Caki2 (cell line): Measurements from ENCODE around the gene HERC2. TPM values are rescaled to one million over a fixed set of nuclear protein-coding genes. Genes with fewer than 3 reads are reported as not detected.
"Not testable (repeated sequence)": the region's sequence is repeated elsewhere in the genome, so short reads cannot be mapped to it uniquely, and the experiment has no call there.

Source experiments
- DNase-seq: peaks from one replicate; pipeline ENCODE4 v3.0.0-alpha.2; 2015; ENCODE audit warnings: low read depth
- in situ Hi-C: cut with HindIII; loops from 2 replicates; pipeline ENCODE4 v1.10.0; 2016; ENCODE audit warnings: low sequenced_read_pairs, low pct_unique_long_range_greater_than_20kb, mixed read lengths
- total RNA-seq: library from RNA; depleted of rRNA; stranded (reverse); fragments of >200 nt; shearing (Covaris generic); gene quantifications from 2 replicates; pipeline ENCODE4 v1.2.3, GENCODE V29; 2014; ENCODE audit warnings: low replicate concordance

HERC2 gene
- total RNA-seq, 1 experiment from 2014 or later = 33.5 TPM

DNA sequence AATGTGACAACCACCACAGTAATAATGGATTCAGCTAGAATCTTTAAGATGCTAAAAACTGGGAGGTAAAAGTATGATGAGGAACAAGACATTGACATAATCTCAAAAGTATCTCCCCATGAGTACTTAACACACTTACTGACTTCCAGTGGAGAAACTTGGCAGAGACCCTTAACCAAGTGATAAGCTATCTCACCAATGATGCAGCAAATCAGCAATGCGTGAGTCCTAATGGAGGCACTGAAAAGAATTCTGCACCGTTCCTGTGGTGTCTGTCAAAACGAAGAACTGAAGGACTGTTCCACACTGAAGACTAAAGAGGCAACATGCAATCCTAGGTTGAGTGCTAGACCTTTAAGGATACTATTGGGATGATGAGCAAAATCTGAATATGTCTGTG is 154.9 kb downstream of the HERC2 start:
- in situ Hi-C loops = no loop called here
- DNase-seq = no peak

DNA sequence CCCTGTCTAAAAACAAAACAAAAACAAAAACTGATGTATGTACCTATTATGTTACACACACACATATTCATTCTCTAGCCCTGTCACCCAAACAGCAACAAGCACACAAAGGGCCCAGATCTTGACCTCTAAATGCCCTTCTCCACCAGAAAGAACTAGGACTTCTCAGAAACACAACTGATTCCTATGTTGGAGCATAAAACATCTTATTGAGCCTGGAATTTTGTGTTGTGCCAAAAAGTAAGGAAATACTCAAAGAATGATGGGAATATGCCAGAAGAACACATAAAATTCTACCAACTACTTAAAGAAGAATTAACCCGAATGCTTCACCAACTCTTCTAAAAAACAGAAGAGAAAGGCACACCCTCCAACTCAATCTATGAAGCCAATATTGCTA is 156.2 kb downstream of the HERC2 start:
- no peak for DNase-seq
- in situ Hi-C loops = no loop called here

DNA sequence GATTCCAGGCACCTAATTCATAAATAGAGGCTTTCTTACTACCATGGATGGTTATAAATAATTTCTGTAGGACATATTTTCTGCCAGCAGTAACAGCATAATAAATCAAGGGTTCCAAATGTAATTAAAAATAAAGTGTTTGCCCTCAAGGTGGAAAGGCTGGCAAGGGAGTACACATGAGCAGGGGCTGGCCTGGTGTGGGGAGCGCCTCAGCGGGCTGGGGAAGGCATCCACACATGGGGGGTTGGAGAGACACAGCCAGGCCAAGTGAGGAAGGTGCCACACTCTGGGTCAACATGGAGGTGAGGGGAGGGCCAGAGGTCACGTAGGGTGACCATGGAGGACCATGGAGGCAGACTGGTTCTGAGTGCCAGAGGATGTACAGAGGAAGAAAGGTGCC is 157.1 kb downstream of the HERC2 start:
- no peak for DNase-seq
- in situ Hi-C loops = no loop called here

DNA sequence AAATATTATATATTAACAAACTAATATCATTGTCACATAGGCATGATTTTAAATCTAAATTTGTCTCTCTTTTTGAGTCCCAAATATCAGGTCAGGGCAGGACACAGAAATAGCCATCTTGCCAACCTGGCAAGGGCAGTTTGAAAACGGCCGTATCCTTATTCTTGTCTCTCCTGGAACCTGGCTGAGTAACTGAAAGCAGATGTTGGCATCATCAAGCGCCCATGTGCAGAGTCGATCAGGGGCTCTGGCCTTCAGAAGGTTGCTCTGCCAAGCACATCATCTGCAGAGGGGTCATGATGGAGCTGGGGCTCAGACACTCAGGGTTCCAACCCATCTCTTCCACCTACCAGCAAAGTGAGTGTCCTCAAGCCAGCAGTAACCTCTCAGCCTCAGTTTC is 167.7 kb downstream of the HERC2 start:
- no peak for DNase-seq
- in situ Hi-C loops = no loop called here

DNA sequence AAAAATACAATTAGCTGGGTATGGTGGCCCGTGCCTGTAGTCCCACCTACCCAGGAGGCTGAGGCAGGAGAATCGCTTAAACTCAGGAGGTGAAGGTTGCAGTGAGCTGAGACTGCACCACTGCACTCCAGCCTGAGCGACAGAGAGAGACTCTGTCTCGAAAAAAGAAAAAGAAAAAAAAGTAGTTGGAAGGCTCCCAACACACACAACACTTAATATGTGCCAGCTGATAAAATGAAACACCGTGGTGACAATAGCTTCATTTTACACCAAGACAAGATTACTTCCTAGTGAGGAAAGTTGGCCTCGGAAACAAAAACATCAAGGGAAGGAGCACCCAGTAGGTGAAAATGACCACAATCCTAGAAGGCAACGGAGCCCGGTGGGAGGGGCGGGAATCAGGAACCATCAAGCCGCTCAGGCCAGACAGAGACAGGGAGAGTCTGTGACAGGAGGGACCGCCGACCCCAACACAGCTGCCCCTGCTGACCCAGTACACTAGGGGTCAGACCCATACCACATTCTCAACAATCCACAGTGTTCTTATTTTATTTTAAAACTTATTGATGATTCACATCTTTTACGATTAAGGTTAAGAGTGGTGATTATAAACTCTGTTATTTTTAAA is 168.4 kb downstream of the HERC2 start:
- in situ Hi-C loops = no loop called here
- DNase-seq = peak; percentile 26

DNA sequence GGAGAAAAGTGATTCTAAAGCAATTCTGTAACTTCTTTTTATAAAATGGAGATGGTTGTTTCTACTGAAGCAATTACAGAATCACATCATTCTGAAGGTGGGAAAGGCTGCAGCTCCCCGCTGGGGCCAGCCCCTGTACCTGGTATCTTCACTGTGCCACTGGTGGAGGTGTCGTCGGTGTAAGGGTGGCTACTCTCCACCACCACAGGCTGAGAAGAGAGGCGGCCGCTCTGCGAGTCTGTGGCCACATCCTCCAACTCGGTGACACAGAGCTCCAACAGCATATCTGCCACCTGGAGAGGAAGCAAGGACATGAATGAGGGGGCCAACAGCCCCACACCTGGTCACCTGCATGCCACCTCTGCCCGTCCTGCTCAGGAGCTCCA is 169.4 kb downstream of the HERC2 start:
- in situ Hi-C loops, DNase-seq: not testable (repeated sequence)

DNA sequence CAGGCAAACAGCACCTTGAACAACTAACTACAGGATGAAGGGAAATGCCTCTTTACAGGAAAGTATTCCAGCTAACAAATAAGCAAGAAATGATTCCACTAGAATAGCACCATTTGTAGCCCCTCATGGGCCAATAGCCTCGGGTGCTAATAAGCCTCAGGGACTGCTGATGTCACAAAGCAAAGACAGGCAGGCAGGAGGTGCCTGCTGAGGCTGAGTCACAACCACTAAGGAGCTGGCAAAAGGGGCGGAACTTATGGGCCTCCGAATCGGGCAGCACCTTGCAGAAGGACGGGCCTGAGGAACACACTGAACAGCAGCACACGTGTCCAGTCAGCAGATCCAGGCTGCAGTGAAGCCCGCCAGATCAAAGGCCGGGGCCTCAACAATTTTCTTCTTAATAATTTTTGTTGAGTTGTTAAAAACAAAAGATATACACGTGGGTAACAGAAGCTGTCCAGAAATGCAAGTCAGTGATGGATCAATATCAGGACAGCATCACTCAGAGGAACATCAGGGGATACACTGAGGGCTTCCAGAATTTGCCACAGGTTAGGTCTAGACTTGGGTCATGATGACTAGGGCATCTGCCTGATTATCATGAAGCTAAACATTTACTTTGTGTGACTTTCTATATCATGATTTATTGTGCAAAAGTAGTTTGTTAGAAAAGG is 170.0 kb downstream of the HERC2 start:
- in situ Hi-C loops = not testable (repeated sequence)

DNA sequence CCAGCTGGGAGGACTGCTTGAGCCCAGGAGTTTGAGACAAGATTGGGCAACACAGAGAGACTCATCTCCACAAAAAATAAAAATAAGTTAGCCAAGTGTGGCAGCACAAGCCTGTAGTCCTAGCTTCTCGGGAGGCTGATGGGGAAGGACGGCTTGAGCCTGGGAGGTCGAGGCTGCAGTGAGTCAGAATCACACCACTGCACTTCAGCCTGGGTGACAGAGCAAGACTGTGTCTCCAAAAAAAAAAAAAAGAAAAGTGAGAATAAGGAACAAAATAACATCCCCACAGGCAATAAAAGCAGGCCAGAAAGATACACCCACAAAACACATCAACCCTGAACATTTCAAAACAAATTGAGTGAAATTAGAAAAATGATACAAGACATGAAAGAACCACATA is 174.2 kb downstream of the HERC2 start:
- peak; percentile 35 for DNase-seq
- in situ Hi-C loops = no loop called here

More for the DNA sequence above, 170.0 kb downstream of the HERC2 start:
- peak; percentile 75 for DNase-seq

DNA sequence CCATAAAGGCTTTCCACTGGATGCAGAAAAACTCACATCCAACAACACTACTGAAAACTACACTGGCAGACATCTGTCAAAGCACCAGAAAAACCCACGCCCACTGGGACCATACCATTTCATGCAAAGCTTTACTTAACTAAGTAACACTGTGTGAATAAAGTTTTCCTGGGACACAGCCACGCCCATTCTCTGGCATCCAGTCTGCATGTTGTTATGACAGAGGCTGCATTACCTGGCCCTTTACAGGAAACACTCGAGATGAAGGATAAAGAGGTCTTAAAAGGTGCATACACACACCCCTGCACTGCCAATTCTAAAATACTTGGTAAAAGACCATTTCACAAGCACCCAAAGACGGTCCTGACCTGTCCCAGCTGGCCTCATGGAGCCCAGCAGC is 176.6 kb downstream of the HERC2 start:
- DNase-seq, in situ Hi-C loops: not testable (repeated sequence)

DNA sequence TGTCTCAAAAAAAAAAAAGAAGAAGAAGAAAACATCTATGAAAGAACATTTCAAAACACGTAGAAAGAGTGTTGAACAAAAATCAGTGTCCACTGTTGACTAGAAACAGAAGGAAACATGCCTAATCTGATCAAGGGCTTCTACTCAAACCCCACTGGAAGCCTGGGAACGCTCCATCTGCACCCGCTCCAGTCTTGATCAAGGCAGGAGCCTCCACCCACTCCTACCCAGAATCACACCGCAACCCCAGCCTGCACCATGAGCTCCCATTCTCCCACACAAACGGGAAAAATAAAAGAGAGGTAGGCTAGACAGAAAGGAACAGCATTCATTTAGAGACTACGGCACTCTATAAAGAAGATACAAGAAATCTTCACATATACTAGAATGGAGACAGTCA is 181.9 kb downstream of the HERC2 start:
- DNase-seq = no peak
- in situ Hi-C loops = no loop called here

DNA sequence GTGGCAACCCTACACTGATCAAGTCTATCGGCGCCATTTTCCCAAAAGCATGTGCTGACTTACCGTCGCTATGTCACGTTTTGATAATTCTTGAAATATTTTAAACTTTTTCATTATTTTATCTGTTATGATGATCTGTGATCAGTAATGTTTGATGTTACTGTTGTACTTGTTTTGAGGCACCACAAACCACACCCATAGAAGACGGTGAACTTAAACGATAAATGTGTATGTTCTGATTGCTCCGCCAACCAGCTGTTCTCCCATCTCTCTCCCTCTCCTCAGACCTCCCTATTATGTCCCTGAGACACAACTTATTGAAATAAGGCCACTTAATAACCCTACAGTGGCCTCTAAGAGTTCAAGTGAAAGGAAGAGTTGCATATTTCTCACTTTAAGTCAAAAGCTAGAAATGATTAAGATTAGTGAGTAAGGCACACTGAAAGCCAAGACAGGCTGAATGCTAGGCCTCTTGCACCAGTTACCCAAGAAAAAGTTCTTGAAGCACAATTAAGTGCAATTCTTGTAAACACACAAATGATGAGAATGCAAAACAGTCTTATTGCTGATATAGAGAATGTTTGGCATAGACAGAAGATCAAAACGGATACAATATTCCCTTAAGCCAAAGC is 184.5 kb downstream of the HERC2 start:
- DNase-seq, in situ Hi-C loops: not testable (repeated sequence)

DNA sequence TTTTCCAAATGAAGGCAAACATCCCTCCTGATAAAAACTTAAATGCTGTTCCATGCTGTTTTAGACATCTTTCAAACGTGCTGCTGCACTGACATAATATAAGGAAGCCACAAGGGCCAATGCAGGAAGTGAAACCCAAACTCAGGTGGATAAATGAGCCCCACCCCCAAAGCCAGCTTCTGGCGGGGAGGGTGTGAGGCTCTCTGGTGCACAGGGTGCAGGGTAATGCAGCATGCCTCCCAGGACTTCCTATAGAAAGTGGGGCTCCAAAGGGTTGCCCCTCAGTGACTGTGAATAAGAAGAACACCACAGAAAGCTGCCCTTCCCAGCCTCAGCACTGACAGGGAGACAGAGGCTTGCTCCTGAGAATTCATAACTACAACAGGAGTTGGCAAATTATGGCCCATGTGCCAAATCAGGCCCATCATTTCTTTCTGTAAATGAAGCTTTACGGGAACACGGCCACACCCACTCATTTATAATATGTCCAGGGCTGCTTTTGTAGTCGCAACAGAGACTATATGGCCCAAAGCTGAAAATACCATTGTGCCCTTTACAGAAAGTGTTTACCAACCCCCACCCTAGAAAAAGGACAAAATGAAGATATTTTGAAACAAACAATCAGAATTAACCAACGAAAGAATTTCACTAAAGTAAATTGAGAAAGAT is 185.6 kb downstream of the HERC2 start:
- in situ Hi-C loops, DNase-seq: not testable (repeated sequence)

DNA sequence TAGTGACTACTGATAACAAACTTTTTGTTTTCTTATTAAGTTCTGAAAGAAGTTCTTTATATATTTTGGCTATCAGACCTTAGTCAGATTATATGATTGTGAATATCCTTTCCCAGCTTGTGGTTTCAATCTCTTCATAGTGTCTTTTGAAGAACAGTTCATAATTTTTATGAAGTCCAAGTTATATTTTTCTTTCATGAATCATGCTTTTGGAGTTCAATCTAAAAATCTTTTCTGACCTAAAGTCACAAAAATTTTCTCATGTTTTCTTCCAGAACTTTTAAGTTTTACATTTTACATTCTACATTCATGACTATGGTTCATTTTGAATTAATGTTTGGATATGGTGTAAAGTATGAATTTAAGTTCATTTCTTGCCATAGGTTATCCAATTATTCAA is 188.7 kb downstream of the HERC2 start:
- in situ Hi-C loops = no loop called here

DNA sequence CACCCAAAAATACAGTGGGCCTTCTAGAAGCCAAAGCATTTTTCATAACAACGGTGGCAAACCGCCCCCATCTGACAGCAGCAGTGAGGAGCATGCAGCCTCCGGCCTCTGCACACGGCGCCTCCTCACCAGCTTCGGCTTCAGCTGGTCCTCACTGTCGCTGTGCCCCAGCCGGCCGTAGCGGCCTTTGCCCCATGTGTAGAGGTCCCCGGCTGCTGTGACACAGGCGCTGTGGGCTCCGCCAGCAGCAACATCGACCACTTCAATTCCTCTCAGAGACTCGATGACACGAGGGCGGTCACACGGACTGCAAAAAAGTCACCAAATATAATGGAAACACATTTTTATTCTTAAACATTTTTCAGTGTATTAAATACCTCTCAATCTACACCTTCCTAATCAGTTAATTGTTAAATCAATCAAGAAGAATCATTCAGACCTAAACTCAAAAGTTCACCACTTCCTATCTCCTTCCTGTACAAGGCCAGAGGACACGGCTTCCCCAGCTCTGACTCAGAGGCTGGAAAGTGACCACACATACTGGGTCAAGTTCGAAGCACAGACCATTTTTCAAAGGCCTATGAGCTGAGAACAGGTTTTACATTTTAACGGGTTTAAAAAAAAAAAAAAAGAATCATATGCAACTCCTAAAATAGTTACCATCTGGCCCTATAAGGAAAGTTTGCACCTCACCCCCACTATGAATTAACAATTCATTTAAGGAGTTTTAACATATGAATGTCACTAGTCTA is 189.3 kb downstream of the HERC2 start:
- in situ Hi-C loops = no loop called here

More for the DNA sequence above, 188.7 kb downstream of the HERC2 start:
- no peak for DNase-seq

DNA sequence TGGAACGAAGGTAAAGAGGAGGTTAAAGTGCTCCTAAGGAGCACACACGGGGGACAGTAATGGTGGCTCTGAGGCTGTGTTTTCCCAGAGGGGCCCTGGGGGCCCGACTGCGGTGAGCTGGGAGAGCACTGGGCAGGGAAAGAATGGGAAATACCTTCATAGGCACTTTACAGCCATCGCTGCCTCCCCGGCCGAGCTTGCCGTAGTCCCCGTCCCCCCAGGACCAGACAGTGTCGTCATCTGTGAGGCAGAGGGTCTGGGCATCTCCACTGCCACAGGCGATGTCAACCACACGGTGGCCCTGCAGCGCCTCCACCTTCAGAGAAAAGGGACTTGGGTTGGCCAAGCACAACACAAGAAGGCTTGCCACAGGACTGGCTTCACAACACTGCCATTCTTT is 190.0 kb downstream of the HERC2 start:
- no peak for DNase-seq
- in situ Hi-C loops = no loop called here

More for the DNA sequence above, 189.3 kb downstream of the HERC2 start:
- no peak for DNase-seq

DNA sequence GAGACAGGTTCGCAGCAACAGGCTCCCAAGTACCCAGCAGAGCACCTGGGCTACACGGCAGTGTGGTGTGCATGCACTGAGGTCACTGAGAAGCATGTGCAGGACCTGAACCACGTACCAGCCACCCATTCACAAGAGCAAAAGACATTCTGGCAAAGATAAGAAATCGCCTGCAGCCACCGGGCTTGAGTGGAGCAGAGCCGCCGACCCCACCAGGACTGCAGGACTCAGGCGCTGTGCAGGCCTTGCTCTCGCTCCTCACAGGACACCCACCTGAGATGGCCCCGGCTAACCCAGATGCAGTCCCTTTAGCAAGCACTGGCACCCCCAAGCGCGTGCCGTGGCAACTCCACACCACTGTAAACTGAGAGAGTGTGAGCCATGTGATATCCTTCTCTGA is 190.6 kb downstream of the HERC2 start:
- in situ Hi-C loops = no loop called here
- no peak for DNase-seq

DNA sequence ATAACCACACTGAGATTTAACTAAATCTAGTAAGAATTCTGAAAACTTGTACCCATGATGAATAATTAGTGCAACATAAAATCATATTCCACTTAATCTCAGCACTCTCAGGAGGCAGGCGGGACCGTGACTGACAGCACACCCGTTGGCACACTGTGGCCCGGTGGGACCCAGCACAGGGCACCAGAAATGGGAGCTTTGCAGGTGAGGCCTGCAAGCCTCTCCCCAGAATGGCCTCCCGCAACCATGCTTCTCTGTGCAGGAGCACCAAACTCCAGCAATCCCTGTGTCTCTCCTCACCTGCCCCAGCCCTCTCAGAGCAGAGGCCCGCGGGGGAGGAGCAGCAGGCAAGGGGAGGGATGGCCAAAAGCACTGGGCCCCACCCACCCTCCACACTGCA is 191.3 kb downstream of the HERC2 start:
- no peak for DNase-seq
- in situ Hi-C loops = no loop called here

DNA sequence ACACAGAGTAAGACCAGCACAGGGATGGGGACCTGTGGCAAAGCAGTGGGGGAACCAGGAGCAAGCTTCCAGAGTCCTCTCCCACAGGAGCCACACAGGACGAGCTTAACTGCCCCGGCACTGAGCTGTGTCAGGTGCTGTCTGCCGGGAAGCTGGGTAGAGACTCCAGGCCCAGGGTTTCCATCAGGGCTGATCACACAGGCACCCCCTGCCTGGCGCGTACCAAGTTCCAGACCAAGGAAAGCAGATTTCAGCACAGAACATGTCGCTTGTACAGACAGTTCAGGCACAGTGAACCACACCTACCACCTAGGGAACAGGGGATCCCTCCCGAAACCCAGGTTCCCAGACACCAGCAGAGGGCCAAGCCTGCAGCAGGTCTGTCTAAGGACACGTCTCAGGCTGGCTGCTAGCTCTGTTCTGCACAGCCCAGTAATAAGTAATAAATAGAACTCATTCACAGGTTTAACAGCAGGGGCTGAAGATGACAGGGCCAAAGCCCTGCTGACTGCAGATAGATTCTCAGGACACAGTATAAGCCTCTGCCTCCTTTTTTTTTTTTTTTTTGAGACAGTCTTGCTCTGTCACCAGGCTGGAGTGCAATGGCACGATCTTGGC is 192.6 kb downstream of the HERC2 start:
- in situ Hi-C loops = no loop called here
- DNase-seq = no peak
